PC-3 (cell line): Measurements from ENCODE around the gene PLAAT5.

Source experiments
- CTCF ChIP-seq: fragments of 300-600 bp; sonication (generic); conservative IDR thresholded peaks from 2 replicates; pipeline ENCODE4 v1.5.1; 2017; ENCODE audit warnings: antibody characterized with exemption, low read depth, mild to moderate bottlenecking, low read length
- EZH2 ChIP-seq: fragments of 300-600 bp; sonication (generic); IDR thresholded peaks from one replicate; pipeline ENCODE4 v1.6.1; 2017; ENCODE audit warnings: antibody characterized with exemption, mild to moderate bottlenecking, low read length; ENCODE audit not compliant: unreplicated experiment
- EZH2phosphoT487 ChIP-seq: fragments of 300-600 bp; sonication (generic); IDR thresholded peaks from 2 replicates; pipeline ENCODE4 v1.6.1; 2018; ENCODE audit warnings: mild to moderate bottlenecking, antibody characterized with exemption, low read length, borderline replicate concordance

- TF ChIP-seq CTCF (no peak), EZH2 (no peak), EZH2phosphoT487 (no peak)
Observed at GRCh38 chr11:63535734-63536133, 44.8 kb upstream of the PLAAT5 start.
